H9 (cell line): ENCODE results near the gene SPNS3. TPM values are rescaled to one million over a fixed set of nuclear protein-coding genes. Genes with fewer than 3 reads are reported as not detected.
A peak's percentile ranks its signal among the peaks of the same experiment; 100 is the strongest.

Experiments
- DNase-seq: peaks from one replicate; pipeline ENCODE4 v3.0.0-alpha.2; 2017
- H2AFZ ChIP-seq: one replicate; pipeline ENCODE4 v1.6.1; 2013; ENCODE audit warnings: mild to moderate bottlenecking, low read length, control low read depth, moderate library complexity
- H2AK5ac ChIP-seq: 2 replicates; pipeline ENCODE4 v1.6.1; 2013; ENCODE audit warnings: low read length, control low read depth, mixed read lengths; ENCODE audit not compliant: insufficient read length
- H2BK120ac ChIP-seq: one replicate; pipeline ENCODE4 v1.6.1; 2013; ENCODE audit warnings: low read depth, mild to moderate bottlenecking, low read length, control low read depth, inconsistent platforms; ENCODE audit not compliant: poor library complexity, severe bottlenecking
- H2BK12ac ChIP-seq: 2 replicates; pipeline ENCODE4 v1.6.1; 2013; ENCODE audit warnings: low read length, control low read depth, mixed read lengths, low read depth; ENCODE audit not compliant: insufficient read length
- H2BK15ac ChIP-seq: 2 replicates; pipeline ENCODE4 v1.6.1; 2013; ENCODE audit warnings: low read depth, low read length, control low read depth
- H2BK20ac ChIP-seq: one replicate; pipeline ENCODE4 v1.6.1; 2013; ENCODE audit warnings: low read depth, mild to moderate bottlenecking, low read length, control low read depth, inconsistent platforms; ENCODE audit not compliant: poor library complexity, severe bottlenecking
- H2BK5ac ChIP-seq: 2 replicates; pipeline ENCODE4 v1.6.1; 2013; ENCODE audit warnings: low read length, control low read depth, mixed read lengths; ENCODE audit not compliant: insufficient read length
- H3K14ac ChIP-seq: 2 replicates; pipeline ENCODE4 v1.6.1; 2013; ENCODE audit warnings: low read length, control low read depth; ENCODE audit not compliant: insufficient read depth
- H3K18ac ChIP-seq: 2 replicates; pipeline ENCODE4 v1.6.1; 2013; ENCODE audit warnings: low read depth, mild to moderate bottlenecking, mixed read lengths, low read length, control low read depth; ENCODE audit not compliant: insufficient read length
- H3K23ac ChIP-seq: 2 replicates; pipeline ENCODE4 v1.6.1; 2013; ENCODE audit warnings: low read length, control low read depth, mixed read lengths, low read depth; ENCODE audit not compliant: insufficient read length
- H3K23me2 ChIP-seq: 2 replicates; pipeline ENCODE4 v1.6.1; 2013; ENCODE audit warnings: low read depth, mild to moderate bottlenecking, mixed read lengths, low read length, control low read depth; ENCODE audit not compliant: insufficient read length, poor library complexity, severe bottlenecking
- H3K27ac ChIP-seq: 2 replicates; pipeline ENCODE4 v1.5.1; 2013; ENCODE audit warnings: low read length, control low read depth, mixed read lengths, low read depth; ENCODE audit not compliant: insufficient read length
- H3K27me3 ChIP-seq: 2 replicates; pipeline ENCODE4 v1.6.1; 2013; ENCODE audit warnings: low read length, control low read depth, inconsistent platforms; ENCODE audit not compliant: insufficient read depth
- H3K4ac ChIP-seq: 2 replicates; pipeline ENCODE4 v1.6.1; 2013; ENCODE audit warnings: low read depth, mild to moderate bottlenecking, control low read depth, inconsistent platforms, low read length, moderate library complexity
- H3K4me1 ChIP-seq: 2 replicates; pipeline ENCODE4 v1.6.1; 2013; ENCODE audit warnings: low read length, control low read depth, inconsistent platforms; ENCODE audit not compliant: insufficient read depth
- H3K4me2 ChIP-seq: 2 replicates; pipeline ENCODE4 v1.6.1; 2013; ENCODE audit warnings: low read length, control low read depth, mixed read lengths; ENCODE audit not compliant: insufficient read length, insufficient read depth
- H3K56ac ChIP-seq: 2 replicates; pipeline ENCODE4 v1.6.1; 2013; ENCODE audit warnings: low read depth, mild to moderate bottlenecking, mixed read lengths, low read length, control low read depth; ENCODE audit not compliant: insufficient read length
- H3K79me1 ChIP-seq: 2 replicates; pipeline ENCODE4 v1.6.1; 2013; ENCODE audit warnings: low read depth, mild to moderate bottlenecking, moderate library complexity, low read length, control low read depth, inconsistent platforms; ENCODE audit not compliant: insufficient read depth, poor library complexity, severe bottlenecking
- H3K79me2 ChIP-seq: 2 replicates; pipeline ENCODE4 v1.6.1; 2013; ENCODE audit warnings: low read length, control low read depth, inconsistent platforms; ENCODE audit not compliant: insufficient read depth
- H3K9ac ChIP-seq: 2 replicates; pipeline ENCODE4 v1.6.1; 2013; ENCODE audit warnings: low read length, control low read depth, mixed read lengths; ENCODE audit not compliant: insufficient read length; ENCODE audit errors: extremely low read depth
- H3K9me3 ChIP-seq: one replicate; pipeline ENCODE4 v1.6.1; 2013; ENCODE audit warnings: low read depth, low read length, inconsistent platforms; ENCODE audit not compliant: control insufficient read depth
- H3T11ph ChIP-seq: one replicate; pipeline ENCODE4 v1.6.1; 2013; ENCODE audit warnings: mild to moderate bottlenecking, low read length, control low read depth, inconsistent platforms
- H4K20me1 ChIP-seq: one replicate; pipeline ENCODE4 v1.6.1; 2013; ENCODE audit not compliant: control insufficient read depth, insufficient read length, insufficient read depth
- H4K5ac ChIP-seq: 2 replicates; pipeline ENCODE4 v1.6.1; 2013; ENCODE audit warnings: low read depth, mild to moderate bottlenecking, mixed read lengths, low read length, control low read depth; ENCODE audit not compliant: insufficient read length
- H4K8ac ChIP-seq: replicated peaks from 2 replicates; pipeline ENCODE4 v1.6.1; 2013; ENCODE audit warnings: low read length, control low read depth, mixed read lengths, low read depth; ENCODE audit not compliant: insufficient read length
- H4K91ac ChIP-seq: 2 replicates; pipeline ENCODE4 v1.6.1; 2013; ENCODE audit warnings: low read depth, mild to moderate bottlenecking, moderate library complexity, mixed read lengths, low read length, control low read depth; ENCODE audit not compliant: insufficient read length
- H3K27ac Mint-ChIP-seq, 3 experiments: 2 replicates in 2 of 3; 3 replicates in 1 of 3; pipeline ENCODE4 v1.8.0; 2020 to 2021; ENCODE audit warnings: mixed read lengths in 3 of 3, mild to moderate bottlenecking in 1 of 3, moderate library complexity in 1 of 3
- H3K27me3 Mint-ChIP-seq: 2 replicates; pipeline ENCODE4 v1.8.0; 2021; ENCODE audit warnings: low read depth, mild to moderate bottlenecking, moderate library complexity, mixed read lengths
- H3K36me3 Mint-ChIP-seq, 3 experiments: 2 replicates in 2 of 3; 3 replicates in 1 of 3; pipeline ENCODE4 v1.8.0; 2020 to 2021; ENCODE audit warnings: low read depth in 3 of 3, mixed read lengths in 3 of 3; ENCODE audit not compliant: insufficient read depth in 1 of 3
- H3K4me1 Mint-ChIP-seq, 2 experiments: 2 replicates each; pipeline ENCODE4 v1.8.0; 2020; ENCODE audit warnings: mixed read lengths in 2 of 2
- H3K4me3 Mint-ChIP-seq, 2 experiments: 2 replicates in 1 of 2; 3 replicates in 1 of 2; pipeline ENCODE4 v1.8.0; 2020 to 2021; ENCODE audit warnings: mild to moderate bottlenecking in 2 of 2, mixed read lengths in 2 of 2, moderate library complexity in 1 of 2
- H3K9me3 Mint-ChIP-seq, 2 experiments: 2 replicates in 1 of 2; 3 replicates in 1 of 2; pipeline ENCODE4 v1.8.0; 2020; ENCODE audit warnings: mild to moderate bottlenecking in 2 of 2, mixed read lengths in 2 of 2, moderate library complexity in 1 of 2
- CTCF ChIP-seq: fragments of 200-600 bp; sonication (generic); conservative IDR thresholded peaks from 3 replicates; pipeline ENCODE4 v1.8.0; 2021; ENCODE audit warnings: antibody characterized with exemption, mild to moderate bottlenecking
- WGBS: extraction: QIAGEN DNeasy Blood & Tissue Kit; methylation state at CpG from one replicate; pipeline ENCODE4 v1.1.7; 2013; ENCODE audit warnings: missing lambda C conversion rate, low lambda C conversion rate, mixed read lengths; ENCODE audit not compliant: insufficient read length; ENCODE audit errors: extremely low coverage; 5-methylcytosine and 5-hydroxymethylcytosine counted together
- total RNA-seq: library from RNA; stranded (reverse); gene quantifications from 2 replicates; pipeline ENCODE4 v1.2.1, GENCODE V29; 2021

The SPNS3 gene
- total RNA-seq, 1 experiment from 2014 or later, result not detected

GRCh38 chr17:4536742-4537411 lies 103.1 kb downstream of the SPNS3 start:
- H3K4me1 Mint-ChIP-seq, result peaks cover 19 to 20% of the 10 kb centered on the region in 2 experiments

More at GRCh38 chr17:4536742-4537411, 103.1 kb downstream of the SPNS3 start:
- H4K5ac ChIP-seq, result no peak overlapping the region
- no peak overlapping the region for H4K91ac ChIP-seq
- H3K23me2 ChIP-seq, result no peaks in the 10 kb centered on the region
- TF ChIP-seq CTCF, result no peak
- no peak overlapping the region; a peak in 1 of 5 replicates for H3K4me3 Mint-ChIP-seq
- H3K27me3 ChIP-seq, result peaks cover 2% of the 10 kb centered on the region; the same call in 1 of the 2 replicates
- H3K9me3 Mint-ChIP-seq, result no peaks in the 10 kb centered on the region
- H3T11ph ChIP-seq, result no peak overlapping the region
- no peaks in the 10 kb centered on the region; the same call in 1 of the 2 replicates for H3K4me1 ChIP-seq
- H3K14ac ChIP-seq, result no peak overlapping the region
- H3K79me1 ChIP-seq, result no peaks in the 10 kb centered on the region
- H3K18ac ChIP-seq, result no peak overlapping the region
- H3K27ac ChIP-seq, result no peak overlapping the region
- H3K27me3 Mint-ChIP-seq, result peaks cover 33% of the 10 kb centered on the region
- no peak overlapping the region for H2BK15ac ChIP-seq
- H4K8ac ChIP-seq, result no peak overlapping the region
- H3K9me3 ChIP-seq, result no peaks in the 10 kb centered on the region
- no peaks in the 10 kb centered on the region for H3K79me2 ChIP-seq
- H2AK5ac ChIP-seq, result no peak overlapping the region
- no peak overlapping the region for H3K56ac ChIP-seq
- H3K4me2 ChIP-seq, result peak overlapping the region; percentile 42
- WGBS, result no CpG with 5 or more reads among the region's 18 CpGs
- no peak overlapping the region for H3K23ac ChIP-seq
- H2BK20ac ChIP-seq, result no peak overlapping the region
- peaks cover 5% of the 10 kb centered on the region for H4K20me1 ChIP-seq
- no peak for DNase-seq
- no peak overlapping the region for H2BK12ac ChIP-seq
- H3K36me3 Mint-ChIP-seq, result peaks cover 7 to 48% (median 23%) of the 10 kb centered on the region in 3 experiments; a peak in 6 of 7 replicates
- no peak overlapping the region for H2BK5ac ChIP-seq
- no peak overlapping the region for H3K9ac ChIP-seq
- no peak overlapping the region for H2AFZ ChIP-seq
- H3K27ac Mint-ChIP-seq, result peak overlapping the region in 2 of 3 experiments; percentile 63 to 77; a peak in 1 of 7 replicates
- H2BK120ac ChIP-seq, result no peak overlapping the region
- H3K4ac ChIP-seq, result no peak overlapping the region

Other genes with a start within 250 kb of the SPNS3 start
- gene ANKFY1, start 170.0 kb upstream of the SPNS3 start, total RNA-seq, result 45.4 and 51.9 TPM in 2 replicates
- 185 and 188 TPM in 2 replicates for gene UBE2G1, start 67.3 kb upstream of the SPNS3 start, total RNA-seq
- gene SPNS2, start 64.9 kb downstream of the SPNS3 start, total RNA-seq, result 0.33 and 0.77 TPM in 2 replicates
- 177 and 181 TPM in 2 replicates for gene MYBBP1A, start 121.4 kb downstream of the SPNS3 start, total RNA-seq
- 0.13 and 0.17 TPM in 2 replicates for gene GGT6, start 126.6 kb downstream of the SPNS3 start, total RNA-seq
- gene SMTNL2, start 150.6 kb downstream of the SPNS3 start, total RNA-seq, result 0.77 and 1.6 TPM in 2 replicates
- gene ALOX15, start 207.7 kb downstream of the SPNS3 start, total RNA-seq, result 0.31 and 0.39 TPM in 2 replicates